GM13976 (cell line): ENCODE results near the gene OR4M2.
"Not testable (repeated sequence)": the region's sequence is repeated elsewhere in the genome, so short reads cannot be mapped to it uniquely, and the experiment has no call there.

Source experiments
- DNase-seq: peaks from one replicate; pipeline ENCODE4 v3.0.0; 2012; ENCODE audit warnings: low spot score
- in situ Hi-C: fragments of 300-500 bp; cut with MboI; formaldehyde crosslinking; loops from one replicate; pipeline ENCODE4 v1.12.0; 2022; ENCODE audit warnings: low sequenced_read_pairs, mixed read lengths, inconsistent platforms; ENCODE audit not compliant: unreplicated experiment

OR4M2 gene, protein sequence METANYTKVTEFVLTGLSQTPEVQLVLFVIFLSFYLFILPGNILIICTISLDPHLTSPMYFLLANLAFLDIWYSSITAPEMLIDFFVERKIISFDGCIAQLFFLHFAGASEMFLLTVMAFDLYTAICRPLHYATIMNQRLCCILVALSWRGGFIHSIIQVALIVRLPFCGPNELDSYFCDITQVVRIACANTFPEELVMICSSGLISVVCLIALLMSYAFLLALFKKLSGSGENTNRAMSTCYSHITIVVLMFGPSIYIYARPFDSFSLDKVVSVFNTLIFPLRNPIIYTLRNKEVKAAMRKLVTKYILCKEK

DNA sequence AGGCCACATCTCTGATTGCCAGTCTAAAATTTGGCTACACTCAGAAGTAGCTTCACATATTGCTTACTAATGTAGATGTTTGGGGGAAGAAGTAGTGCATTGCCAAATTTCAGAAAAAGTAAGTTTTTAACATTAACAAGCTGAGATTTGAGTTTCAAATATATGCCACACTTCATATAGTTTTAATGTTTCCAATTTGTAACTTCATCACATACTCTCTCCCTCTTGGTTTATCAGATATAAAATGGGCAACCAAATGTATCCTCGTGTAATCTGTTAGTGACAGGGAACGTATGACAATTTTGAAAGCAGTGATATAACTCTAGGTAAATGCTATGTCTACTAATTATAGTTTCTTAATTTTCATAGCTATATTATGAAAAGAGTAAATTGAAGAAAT is at the start of gene OR4M2:
OR4M2 (plus strand) TSS at position 301 of the 400 bp plus-strand sequence; CDS start at position 399, 98 bp downstream.
- in situ Hi-C loops, result not testable (repeated sequence)

DNA sequence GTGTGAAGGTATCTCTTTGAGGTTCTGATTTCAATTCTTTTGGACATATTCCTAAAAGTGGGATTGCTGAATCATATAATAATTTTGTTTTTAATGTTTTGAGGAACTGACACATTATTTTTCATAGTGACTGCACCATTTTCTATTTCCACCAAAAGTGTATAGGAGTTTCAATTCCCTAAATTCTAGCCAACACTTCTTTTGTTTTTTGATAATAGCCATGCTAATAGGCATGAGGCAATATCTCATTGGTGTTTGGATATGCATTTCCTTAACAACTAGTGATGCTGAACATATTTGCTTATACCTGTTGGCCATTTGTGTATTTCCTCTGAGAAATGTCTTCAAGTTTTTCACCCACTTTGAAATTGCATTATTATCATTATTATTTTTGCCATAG is 11.1 kb upstream of the OR4M2 start:
- DNase-seq, in situ Hi-C loops: not testable (repeated sequence)

More for the DNA sequence above, at the start of gene OR4M2:
- DNase-seq, result not testable (repeated sequence)

DNA sequence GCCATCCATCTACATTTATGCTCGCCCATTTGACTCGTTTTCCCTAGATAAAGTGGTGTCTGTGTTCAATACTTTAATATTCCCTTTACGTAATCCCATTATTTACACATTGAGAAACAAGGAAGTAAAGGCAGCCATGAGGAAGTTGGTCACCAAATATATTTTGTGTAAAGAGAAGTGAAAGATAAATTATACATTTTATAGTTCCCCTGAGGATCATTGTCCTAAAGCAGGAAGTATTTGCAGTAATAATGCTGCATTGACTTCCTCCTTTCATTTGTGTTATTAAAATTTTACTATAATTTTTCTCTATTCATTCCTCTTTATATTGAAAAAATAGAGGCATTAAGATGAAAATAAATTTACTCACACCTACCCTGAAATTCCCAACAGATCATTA is 1.1 kb downstream of the OR4M2 start:
- in situ Hi-C loops, DNase-seq: not testable (repeated sequence)

DNA sequence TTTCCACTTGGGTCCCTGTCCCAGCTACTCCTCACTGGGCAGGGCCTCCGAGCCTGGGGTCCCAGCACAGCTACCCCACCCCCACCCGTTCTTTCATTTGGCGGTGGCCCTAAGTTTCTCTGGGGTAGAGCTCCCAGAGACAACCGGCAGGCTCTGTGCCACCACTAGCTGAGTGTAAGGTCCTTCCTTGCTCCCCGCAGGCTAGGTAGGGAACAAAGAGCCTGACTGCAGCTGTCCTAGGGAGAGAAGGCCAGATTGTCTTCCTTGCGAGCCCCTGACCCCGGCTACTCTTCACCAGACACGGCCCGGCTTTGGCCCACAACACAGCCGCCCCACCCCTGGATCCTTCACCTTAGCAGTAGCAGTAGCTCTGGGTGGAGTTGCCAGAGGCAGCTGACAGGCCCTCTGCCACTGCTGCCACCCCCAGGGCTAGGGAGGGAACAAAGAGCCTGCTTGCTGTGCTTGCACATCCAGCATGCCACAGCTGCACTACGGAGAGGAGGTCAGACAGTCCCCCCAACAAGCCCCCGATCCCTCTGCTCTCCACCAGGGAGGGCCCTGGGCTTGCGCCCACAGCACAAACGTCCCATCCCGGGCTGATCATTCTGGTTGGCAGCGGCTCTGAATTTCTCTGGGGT is 18.4 kb downstream of the OR4M2 start:
- DNase-seq, in situ Hi-C loops: not testable (repeated sequence)

DNA sequence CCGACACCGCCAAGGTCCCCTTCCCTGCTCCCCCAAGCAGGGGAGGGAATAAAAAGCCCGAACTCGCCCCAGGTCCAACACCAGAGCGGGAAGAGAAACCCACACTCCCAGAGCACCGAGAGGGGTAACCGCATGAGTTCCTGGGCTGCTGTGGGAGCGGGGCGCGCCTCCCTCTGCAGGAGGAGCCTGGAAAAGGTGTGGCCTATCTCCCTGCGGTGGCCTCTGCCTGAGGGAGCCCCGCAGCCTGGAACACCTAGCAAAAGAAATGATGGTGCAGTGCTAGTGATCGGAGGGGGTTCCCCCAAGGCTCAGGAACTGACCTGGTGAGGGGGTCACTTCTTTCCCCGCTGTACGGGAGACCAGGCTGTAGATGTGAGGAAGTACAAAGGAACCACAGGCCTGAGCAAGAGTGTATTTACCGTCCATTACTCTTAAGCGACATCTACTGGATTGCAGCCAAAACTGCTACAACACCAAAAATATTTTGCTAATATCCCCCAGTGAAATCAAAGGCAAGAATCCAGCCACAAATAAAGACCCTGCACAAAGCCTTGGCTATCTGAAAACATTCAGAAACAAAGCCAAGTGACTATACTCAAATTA is 19.1 kb downstream of the OR4M2 start:
- in situ Hi-C loops, result not testable (repeated sequence)

DNA sequence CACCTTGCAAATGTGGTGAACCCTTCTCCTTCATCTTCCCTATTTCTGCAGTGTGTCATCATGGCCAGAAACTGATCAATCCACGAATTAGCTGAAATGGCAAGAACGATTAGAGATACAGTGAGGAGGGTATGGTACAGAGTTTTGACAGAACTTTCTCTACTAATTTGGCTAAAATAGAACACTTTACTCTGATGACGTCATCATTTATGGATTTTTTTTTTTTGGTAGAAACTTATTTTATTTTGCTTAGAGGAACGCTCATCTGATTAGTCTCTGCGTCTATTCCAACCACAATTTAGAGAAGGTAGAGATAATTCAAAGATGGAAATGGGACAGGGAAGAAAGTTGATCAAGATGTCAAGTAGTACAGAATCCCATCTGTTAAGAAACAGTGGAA is 41.7 kb downstream of the OR4M2 start:
- DNase-seq, in situ Hi-C loops: not testable (repeated sequence)

More for the DNA sequence above, 19.1 kb downstream of the OR4M2 start:
- DNase-seq, result not testable (repeated sequence)
